PC-9 (cell line): ENCODE data around the gene LINS1. TPM values are rescaled to one million over a fixed set of nuclear protein-coding genes. Genes with fewer than 3 reads are reported as not detected.

ENCODE experiments used
- BruUV-seq: library from RNA; stranded (reverse); fragments of 400-500 nt; replicated peaks from 2 replicates; lab custom pipeline; 2021; lab: Mats Ljungman, UMichigan
- CTCF ChIA-PET: fragments of 300-600 bp; sonication (Branson Sonifier 250); formaldehyde crosslinking; loops from one replicate; lab custom pipeline; 2022; ENCODE audit warnings: antibody characterized with exemption; lab: Charles Lee
- POLR2A ChIA-PET: fragments of 300-600 bp; sonication (Branson Sonifier 250); formaldehyde crosslinking; loops from one replicate; lab custom pipeline; 2022; ENCODE audit warnings: antibody characterized with exemption; ENCODE audit not compliant: unreplicated experiment; lab: Charles Lee
- DNase-seq, 2 experiments: peaks; one replicate each; pipeline versions ENCODE4 v3.0.0 to v3.0.0-alpha.2; 2015 to 2022; ENCODE audit warnings: mixed read lengths in 1 of 2
- H2AFZ ChIP-seq: fragments of 200-600 bp; sonication (generic); 2 replicates; pipeline ENCODE4 v1.8.1; 2017; ENCODE audit warnings: antibody characterized with exemption
- H3F3A ChIP-seq: fragments of 200-600 bp; sonication (generic); 2 replicates; pipeline ENCODE4 v1.8.1; 2017; ENCODE audit warnings: antibody characterized with exemption, mild to moderate bottlenecking, low read depth; ENCODE audit not compliant: insufficient read depth
- H3K27ac ChIP-seq: fragments of 200-600 bp; sonication (generic); 2 replicates; pipeline ENCODE4 v1.6.1; 2016; ENCODE audit warnings: mixed run types
- H3K27me3 ChIP-seq: fragments of 200-600 bp; sonication (generic); 2 replicates; pipeline ENCODE4 v1.6.1; 2016; ENCODE audit warnings: low read depth, mixed run types; ENCODE audit not compliant: insufficient read depth
- H3K36me3 ChIP-seq: fragments of 200-600 bp; sonication (generic); 2 replicates; pipeline ENCODE4 v1.6.1; 2016; ENCODE audit warnings: low read depth, mixed run types
- H3K4me1 ChIP-seq: fragments of 200-600 bp; sonication (generic); replicated peaks from 2 replicates; pipeline ENCODE4 v1.6.1; 2016; ENCODE audit warnings: mixed run types; ENCODE audit not compliant: insufficient read depth
- H3K4me2 ChIP-seq: fragments of 200-600 bp; sonication (generic); 2 replicates; pipeline ENCODE4 v1.6.1; 2017; ENCODE audit warnings: mixed run types
- H3K4me3 ChIP-seq: fragments of 200-600 bp; sonication (generic); 2 replicates; pipeline ENCODE4 v1.6.1; 2016; ENCODE audit warnings: mixed run types
- H3K79me2 ChIP-seq: fragments of 200-600 bp; sonication (generic); 2 replicates; pipeline ENCODE4 v1.6.1; 2017; ENCODE audit warnings: low read depth, mixed run types
- H3K9me2 ChIP-seq: fragments of 200-600 bp; sonication (generic); 2 replicates; pipeline ENCODE4 v1.8.1; 2017; ENCODE audit warnings: mild to moderate bottlenecking; ENCODE audit not compliant: insufficient read depth
- H3K9me3 ChIP-seq: fragments of 200-600 bp; sonication (generic); 2 replicates; pipeline ENCODE4 v1.8.1; 2016; ENCODE audit warnings: low read depth; ENCODE audit not compliant: insufficient read depth
- H4K20me1 ChIP-seq: fragments of 200-600 bp; sonication (generic); 2 replicates; pipeline ENCODE4 v1.8.1; 2017; ENCODE audit not compliant: insufficient read depth
- CTCF ChIP-seq: fragments of 200-600 bp; sonication (generic); conservative IDR thresholded peaks from 2 replicates; pipeline ENCODE4 v1.6.1; 2017; ENCODE audit warnings: mixed run types, antibody characterized with exemption, mild to moderate bottlenecking, moderate library complexity
- EZH2 ChIP-seq: fragments of 200-600 bp; sonication (generic); IDR thresholded peaks from 2 replicates; pipeline ENCODE4 v1.8.0; 2017; ENCODE audit warnings: antibody characterized with exemption, low read depth
- intact Hi-C: fragments of 100-400 bp; cut with micrococcal nuclease; formaldehyde crosslinking; loops from one replicate; pipeline ENCODE4 v1.10.0; 2022; ENCODE audit not compliant: unreplicated experiment
- total RNA-seq: library from RNA; stranded (reverse); gene quantifications from 2 replicates; pipeline ENCODE4 v1.2.3, GENCODE V29; 2021

Gene LINS1
- total RNA-seq, 1 experiment from 2014 or later = 10.9 TPM

GRCh38 chr15:100642213-100642949 lies 40.4 kb upstream of the LINS1 start:
- POLR2A ChIA-PET = no interaction called here
- H4K20me1 ChIP-seq = no peaks in the 10 kb centered on the region
- no peaks in the 10 kb centered on the region for H3K27me3 ChIP-seq
- CTCF ChIA-PET = no interaction called here
- peaks cover 41% of the 10 kb centered on the region for H3K79me2 ChIP-seq
- no peak for TF ChIP-seq CTCF
- TF ChIP-seq EZH2 = no peak
- H3K36me3 ChIP-seq = no peaks in the 10 kb centered on the region
- DNase-seq = no peak
- H3K4me1 ChIP-seq = no peaks in the 10 kb centered on the region
- H2AFZ ChIP-seq = no peak overlapping the region
- intact Hi-C loops = no loop called here
- BruUV-seq = no TSS peak
- no peaks in the 10 kb centered on the region for H3F3A ChIP-seq
- H3K4me3 ChIP-seq = no peak overlapping the region
- no peaks in the 10 kb centered on the region for H3K9me3 ChIP-seq
- no peak overlapping the region for H3K27ac ChIP-seq
- no peak overlapping the region for H3K4me2 ChIP-seq
- no peaks in the 10 kb centered on the region for H3K9me2 ChIP-seq

GRCh38 chr15:100638177-100638730 lies 36.3 kb upstream of the LINS1 start:
- Histone ChIP-seq H3K27ac (no peak overlapping the region), H3K36me3 (no peaks in the 10 kb centered on the region), H3F3A (no peaks in the 10 kb centered on the region; the same call in 1 of the 2 replicates), H2AFZ (no peak overlapping the region), H3K4me3 (no peak overlapping the region), H4K20me1 (no peaks in the 10 kb centered on the region), H3K9me3 (no peaks in the 10 kb centered on the region), H3K79me2 (peaks cover 64% of the 10 kb centered on the region), H3K9me2 (no peaks in the 10 kb centered on the region), H3K27me3 (no peaks in the 10 kb centered on the region), H3K4me2 (no peak overlapping the region), H3K4me1 (0 out of 2 replicates have a peak, but pooled peaks cover 8% of the 10 kb centered on the region)
- ChIA-PET POLR2A (no interaction called here), CTCF (interaction anchor here (0.6 kb wide), 1 partner anchor 100 kb away, joined by 3 read pairs; no protein-coding TSS in a partner anchor)
- DNase-seq = no peak
- intact Hi-C loops = no loop called here
- no TSS peak for BruUV-seq
- TF ChIP-seq EZH2 = no peak
- no peak for TF ChIP-seq CTCF

- Histone ChIP-seq H3K9me2 (no peaks in the 10 kb centered on the region), H3K27me3 (no peaks in the 10 kb centered on the region), H3K79me2 (peaks cover 75% of the 10 kb centered on the region), H2AFZ (no peak overlapping the region), H3K4me2 (no peak overlapping the region), H3K9me3 (no peaks in the 10 kb centered on the region), H3K4me1 (0 out of 2 replicates have a peak, but pooled peaks cover 8% of the 10 kb centered on the region), H3K36me3 (0 out of 2 replicates have a peak, but pooled peaks cover 5% of the 10 kb centered on the region), H3K27ac (no peak overlapping the region), H3K4me3 (no peak overlapping the region), H3F3A (no peaks in the 10 kb centered on the region; the same call in 1 of the 2 replicates), H4K20me1 (no peaks in the 10 kb centered on the region)
- no TSS peak for BruUV-seq
- CTCF ChIA-PET = interaction anchor here (0.5 kb wide), 1 partner anchor 626 kb away, joined by 8 read pairs; no protein-coding TSS in a partner anchor
- no peak for DNase-seq
- TF ChIP-seq CTCF (no peak), EZH2 (no peak)
- intact Hi-C loops = no loop called here
- POLR2A ChIA-PET = no interaction called here
Observed at GRCh38 chr15:100635406-100636071, 33.6 kb upstream of the LINS1 start.
